Cortex of kidney (tissue), 1 donor: Measurements from ENCODE around the gene NDUFAF7.
"Not testable (repeated sequence)": the region's sequence is repeated elsewhere in the genome, so short reads cannot be mapped to it uniquely, and the experiment has no call there.

Source experiments
- DNase-seq: peaks from one replicate; lab custom pipeline; 2025; lab: John Stamatoyannopoulos, UW

NDUFAF7 gene

GRCh38 chr2:37231241-37232130, at the start of gene NDUFAF7, which contains the start of gene CEBPZ:
Gene NDUFAF7 (plus strand): TSS chr2:37231658. CDS start chr2:37231706, 48 bp downstream.
Gene CEBPZ (minus strand): TSS chr2:37231596. CDS start chr2:37231567, 29 bp downstream.
- DNase-seq: no peak

- DNase-seq: no peak
These were observed 49.5 kb upstream of the NDUFAF7 start for GRCh38 chr2:37181726-37182684.

- no peak for DNase-seq
These were observed 42.9 kb upstream of the NDUFAF7 start, which contains the start of gene SULT6B1 for GRCh38 chr2:37188570-37188969. Gene SULT6B1 (minus strand): TSS chr2:37188670. CDS start chr2:37188640, 30 bp downstream.

- DNase-seq: no peak
These were observed 41.9 kb upstream of the NDUFAF7 start for GRCh38 chr2:37189452-37190153.

- DNase-seq: no peak
These were observed 41.2 kb upstream of the NDUFAF7 start for GRCh38 chr2:37190290-37190689.

- DNase-seq: no peak
These were observed 40.2 kb upstream of the NDUFAF7 start for GRCh38 chr2:37191253-37191652.

- no peak for DNase-seq
These were observed 39.7 kb upstream of the NDUFAF7 start for GRCh38 chr2:37191747-37192146.

GRCh38 chr2:37192551-37192950, 38.9 kb upstream of the NDUFAF7 start:
- DNase-seq: no peak

GRCh38 chr2:37195862-37196319, 35.6 kb upstream of the NDUFAF7 start:
- DNase-seq: not testable (repeated sequence)

- peak; percentile 81 for DNase-seq
These were observed 34.9 kb upstream of the NDUFAF7 start, which contains the start of gene CEBPZOS for GRCh38 chr2:37196320-37197195. Gene CEBPZOS (plus strand): TSS chr2:37196496. CDS start chr2:37199705, 3,209 bp downstream.

- DNase-seq: no peak
These were observed 32.8 kb upstream of the NDUFAF7 start for GRCh38 chr2:37198681-37199065.

- DNase-seq: no peak
These were observed 30.2 kb upstream of the NDUFAF7 start for GRCh38 chr2:37201208-37201607.

- no peak for DNase-seq
These were observed 29.7 kb upstream of the NDUFAF7 start for GRCh38 chr2:37201766-37202165.

GRCh38 chr2:37203708-37204107, 27.8 kb upstream of the NDUFAF7 start:
- DNase-seq: no peak

- not testable (repeated sequence) for DNase-seq
These were observed 26.3 kb upstream of the NDUFAF7 start for GRCh38 chr2:37205071-37205661.

- no peak for DNase-seq
These were observed 25.6 kb upstream of the NDUFAF7 start for GRCh38 chr2:37205689-37206341.

- DNase-seq: not testable (repeated sequence)
These were observed 24.7 kb upstream of the NDUFAF7 start for GRCh38 chr2:37206760-37207159.

GRCh38 chr2:37211212-37211611, 20.2 kb upstream of the NDUFAF7 start:
- DNase-seq: no peak

- DNase-seq: no peak
These were observed 19.5 kb upstream of the NDUFAF7 start for GRCh38 chr2:37211939-37212338.
